ENCODE results near the gene ONECUT1.

DNA sequence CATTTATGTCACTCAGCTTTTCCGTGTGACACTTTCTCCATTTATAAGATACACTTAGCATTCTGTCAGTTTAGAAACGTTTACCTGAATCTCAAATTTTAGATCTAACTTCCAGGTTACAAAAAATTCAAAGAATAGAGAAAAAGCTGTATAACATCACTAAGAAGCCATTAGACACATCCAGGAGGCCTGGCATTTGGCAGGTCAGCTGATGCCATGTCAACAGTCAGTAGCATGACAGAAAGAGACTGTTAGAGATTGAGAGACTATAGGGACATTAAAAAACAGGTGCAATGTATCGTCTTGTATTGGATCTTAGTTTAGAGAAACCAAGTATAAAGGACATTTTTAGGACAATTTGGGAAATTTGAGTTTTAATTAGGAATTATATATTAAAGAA lies 57.6 kb downstream of the ONECUT1 start:
- TF ChIP-seq EZH2 (IDR thresholded peaks at IDR 0.05; ENCODE audit: borderline replicate concordance): no peak
- TF ChIP-seq, protein P1, sequence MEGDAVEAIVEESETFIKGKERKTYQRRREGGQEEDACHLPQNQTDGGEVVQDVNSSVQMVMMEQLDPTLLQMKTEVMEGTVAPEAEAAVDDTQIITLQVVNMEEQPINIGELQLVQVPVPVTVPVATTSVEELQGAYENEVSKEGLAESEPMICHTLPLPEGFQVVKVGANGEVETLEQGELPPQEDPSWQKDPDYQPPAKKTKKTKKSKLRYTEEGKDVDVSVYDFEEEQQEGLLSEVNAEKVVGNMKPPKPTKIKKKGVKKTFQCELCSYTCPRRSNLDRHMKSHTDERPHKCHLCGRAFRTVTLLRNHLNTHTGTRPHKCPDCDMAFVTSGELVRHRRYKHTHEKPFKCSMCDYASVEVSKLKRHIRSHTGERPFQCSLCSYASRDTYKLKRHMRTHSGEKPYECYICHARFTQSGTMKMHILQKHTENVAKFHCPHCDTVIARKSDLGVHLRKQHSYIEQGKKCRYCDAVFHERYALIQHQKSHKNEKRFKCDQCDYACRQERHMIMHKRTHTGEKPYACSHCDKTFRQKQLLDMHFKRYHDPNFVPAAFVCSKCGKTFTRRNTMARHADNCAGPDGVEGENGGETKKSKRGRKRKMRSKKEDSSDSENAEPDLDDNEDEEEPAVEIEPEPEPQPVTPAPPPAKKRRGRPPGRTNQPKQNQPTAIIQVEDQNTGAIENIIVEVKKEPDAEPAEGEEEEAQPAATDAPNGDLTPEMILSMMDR (IDR thresholded peaks at IDR 0.05; ENCODE audit: poor library complexity): no peak
